HUDEP-2 (cell line): ENCODE data around the gene EMC1.
"Not testable (repeated sequence)": the region's sequence is repeated elsewhere in the genome, so short reads cannot be mapped to it uniquely, and the experiment has no call there.

Experiments
- DNase-seq, 76 experiments: peaks; one replicate each; lab custom pipeline; 2025; ENCODE audit not compliant: unreplicated experiment in 76 of 76; lab: John Stamatoyannopoulos, UW

EMC1 gene

GRCh38 chr1:19251305-19252196 is at the start of gene EMC1, which contains the start of gene MRTO4:
TSS of gene EMC1 (minus strand) at chr1:19251524. CDS start at chr1:19251509, 15 bp downstream.
TSS of gene MRTO4 (plus strand) at chr1:19251805. CDS start at chr1:19251836, 31 bp downstream.
- peak in 74 of 76 experiments; percentile 25 to 89 (median 76) for DNase-seq

- DNase-seq, result no peak
These were observed 48.9 kb upstream of the EMC1 start for GRCh38 chr1:19300211-19300610.

- DNase-seq, result no peak
These were observed 43.3 kb upstream of the EMC1 start for GRCh38 chr1:19294638-19295037.

GRCh38 chr1:19289244-19289643 is 37.9 kb upstream of the EMC1 start:
- peak in 12 of 76 experiments; percentile 3 to 34 (median 12) for DNase-seq

GRCh38 chr1:19288324-19289241 is 37.3 kb upstream of the EMC1 start, which contains the start of gene AKR7A3:
TSS of gene AKR7A3 (minus strand) at chr1:19288770. CDS start at chr1:19288709, 61 bp downstream.
- peak in 57 of 76 experiments; percentile 7 to 70 (median 43) for DNase-seq

- DNase-seq, result no peak
These were observed 36.3 kb upstream of the EMC1 start for GRCh38 chr1:19287436-19288185.

- not testable (repeated sequence) for DNase-seq
These were observed 34.5 kb upstream of the EMC1 start for GRCh38 chr1:19285807-19286206.

GRCh38 chr1:19285366-19285765 is 34.0 kb upstream of the EMC1 start:
- DNase-seq, result not testable (repeated sequence)

- no peak for DNase-seq
These were observed 33.6 kb upstream of the EMC1 start for GRCh38 chr1:19284881-19285280.

GRCh38 chr1:19283891-19284290 is 32.6 kb upstream of the EMC1 start:
- no peak for DNase-seq

- peak in 29 of 76 experiments; percentile 5 to 42 (median 19) for DNase-seq
These were observed 23.3 kb upstream of the EMC1 start for GRCh38 chr1:19274636-19275035.

- peak in 10 of 76 experiments; percentile 1 to 31 (median 16) for DNase-seq
These were observed 22.7 kb upstream of the EMC1 start for GRCh38 chr1:19273844-19274531.

- no peak for DNase-seq
These were observed 22.0 kb upstream of the EMC1 start for GRCh38 chr1:19273106-19273843.

GRCh38 chr1:19272064-19272463 is 20.7 kb upstream of the EMC1 start:
- no peak for DNase-seq

GRCh38 chr1:19270343-19270730 is 19.0 kb upstream of the EMC1 start:
- DNase-seq, result not testable (repeated sequence)

GRCh38 chr1:19269427-19270342 is 18.4 kb upstream of the EMC1 start:
- not testable (repeated sequence) for DNase-seq

- no peak for DNase-seq
These were observed 17.1 kb upstream of the EMC1 start for GRCh38 chr1:19268445-19268844.

GRCh38 chr1:19262744-19263143 is 11.4 kb upstream of the EMC1 start:
- DNase-seq, result no peak
